ENCODE results near the gene SLAMF9.
A peak's percentile ranks its signal among the peaks of the same experiment; 100 is the strongest.

SLAMF9 gene

DNA sequence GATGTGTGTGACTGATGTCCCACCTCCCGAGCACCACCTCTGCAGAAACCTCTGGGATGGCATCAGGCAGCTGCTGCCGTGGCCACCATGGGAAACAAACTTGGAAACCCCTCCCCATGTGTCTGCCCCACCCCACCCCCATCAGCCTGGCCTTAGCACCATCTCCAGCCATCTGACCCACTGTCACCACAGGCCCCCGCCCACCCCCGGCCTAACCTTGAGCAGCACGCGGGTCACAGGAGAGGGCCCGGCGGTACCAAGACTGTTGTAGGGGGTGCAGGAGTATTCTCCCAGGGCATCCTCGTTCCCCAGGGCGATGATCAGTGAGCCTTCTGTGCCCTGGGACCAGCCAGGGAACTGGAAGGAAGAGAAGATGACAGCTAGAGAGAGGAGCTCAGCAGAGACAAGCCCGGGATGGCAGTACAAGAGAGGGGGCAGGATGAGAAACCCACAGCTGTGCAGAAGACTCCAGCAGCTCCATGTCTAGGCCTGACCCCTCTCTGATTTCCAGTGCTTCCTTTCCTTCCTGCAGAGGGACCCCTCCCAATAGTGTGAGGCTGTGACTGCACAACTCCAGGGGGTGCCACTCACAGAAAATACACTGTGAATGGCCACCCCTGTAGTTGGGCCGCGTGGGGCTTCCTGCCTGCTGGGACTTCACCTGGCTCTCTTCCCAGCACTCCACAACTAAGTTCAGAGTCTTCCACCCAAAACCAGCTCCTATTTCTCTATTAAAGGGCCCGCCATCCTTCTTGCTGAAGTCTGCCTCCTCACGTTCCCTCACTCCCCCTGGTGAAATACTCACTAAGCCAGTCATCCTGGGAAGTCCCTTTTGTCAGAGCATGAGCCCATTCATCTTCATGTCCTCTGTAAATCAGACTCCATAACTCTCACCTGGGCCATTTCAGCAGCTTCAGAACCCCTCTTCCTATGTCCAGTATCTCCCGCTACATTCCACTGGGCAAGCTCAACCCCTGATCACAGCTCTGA is 21.4 kb downstream of the SLAMF9 start:
- no peak for DNase-seq (ENCODE audit: low read depth in 2 of 2)

DNA sequence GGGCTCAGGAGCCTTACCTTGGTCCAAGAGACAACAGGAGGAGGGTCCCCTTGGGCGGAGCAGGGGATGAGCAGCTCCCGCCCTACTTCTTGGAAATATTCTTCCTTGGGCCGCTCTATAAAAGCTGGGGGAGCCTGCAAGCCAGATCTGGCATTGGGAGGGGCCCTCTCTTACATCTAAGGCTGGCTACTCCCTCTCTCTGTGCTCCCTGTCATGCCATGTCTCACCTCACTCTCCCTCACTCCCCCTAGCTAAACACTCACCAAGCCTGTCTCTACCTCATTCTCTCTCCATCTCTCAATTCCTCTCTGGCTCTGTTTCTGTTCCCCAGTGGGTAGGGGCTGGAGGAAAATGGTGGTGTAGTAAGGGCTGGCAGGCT is 22.3 kb downstream of the SLAMF9 start:
- DNase-seq (ENCODE audit: low read depth in 2 of 2): no peak

DNA sequence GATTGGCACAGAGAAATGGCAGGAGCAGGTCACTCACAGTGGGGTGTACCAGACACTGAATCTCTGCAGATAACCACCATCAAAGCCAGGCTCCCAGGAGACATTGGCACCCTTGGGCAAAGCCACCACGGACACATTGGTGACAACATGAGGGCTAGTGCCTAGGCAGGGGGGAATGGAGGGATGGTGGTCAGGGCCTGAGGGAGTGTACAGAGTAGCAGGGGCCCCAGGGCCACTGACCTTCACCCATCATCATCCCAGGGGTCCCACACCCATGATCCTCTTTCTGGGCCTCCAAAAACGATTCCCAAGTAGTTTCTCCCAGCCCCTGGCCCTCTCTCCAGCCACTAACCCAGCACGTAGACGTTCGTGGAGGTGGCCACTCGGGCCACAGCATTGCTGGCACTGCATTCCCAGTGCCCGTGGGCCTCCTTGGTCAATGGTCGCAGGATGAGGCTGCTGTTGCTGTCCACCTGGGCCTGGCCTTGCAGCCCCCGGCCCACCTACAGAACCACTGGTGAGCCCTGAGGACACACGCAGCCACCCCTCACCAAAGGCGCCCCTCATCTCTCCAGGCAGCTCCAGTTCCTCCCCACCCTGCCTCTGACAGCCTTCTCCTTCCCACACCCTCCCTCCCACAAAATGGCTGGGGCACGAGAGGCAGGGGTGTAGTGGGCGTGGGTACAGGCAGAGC is 22.8 kb downstream of the SLAMF9 start:
- DNase-seq (ENCODE audit: low read depth in 2 of 2): no peak

GRCh38 chr1:159930634-159931033 is 23.4 kb downstream of the SLAMF9 start:
- no peak for DNase-seq (ENCODE audit: low read depth in 2 of 2)

DNA sequence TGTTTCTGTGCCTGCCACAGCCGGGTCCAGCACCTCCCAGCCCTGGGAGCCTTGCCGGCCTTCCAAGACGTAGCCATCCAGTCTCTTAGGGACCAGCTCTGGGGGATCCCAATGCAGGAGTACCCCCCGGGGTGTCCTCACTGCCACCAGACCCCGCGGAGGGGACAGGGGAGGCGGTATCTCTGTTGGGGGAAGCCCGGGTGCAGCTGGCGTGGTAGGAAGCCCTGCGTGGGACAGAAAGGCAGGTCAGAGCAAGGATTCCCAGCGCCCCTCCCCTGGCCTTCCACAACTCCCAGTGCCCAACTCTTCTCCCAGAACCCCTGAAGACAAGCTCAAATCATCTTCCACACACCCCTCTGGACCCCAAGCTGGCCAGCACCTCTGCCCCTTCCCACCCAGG is 23.8 kb downstream of the SLAMF9 start:
- DNase-seq (ENCODE audit: low read depth in 2 of 2): no peak

- no peak for DNase-seq (ENCODE audit: low read depth in 2 of 2)
Observed at GRCh38 chr1:159929155-159930051, 24.6 kb downstream of the SLAMF9 start.

GRCh38 chr1:159928491-159929050 is 25.5 kb downstream of the SLAMF9 start:
- no peak for DNase-seq (ENCODE audit: low read depth in 2 of 2)

DNA sequence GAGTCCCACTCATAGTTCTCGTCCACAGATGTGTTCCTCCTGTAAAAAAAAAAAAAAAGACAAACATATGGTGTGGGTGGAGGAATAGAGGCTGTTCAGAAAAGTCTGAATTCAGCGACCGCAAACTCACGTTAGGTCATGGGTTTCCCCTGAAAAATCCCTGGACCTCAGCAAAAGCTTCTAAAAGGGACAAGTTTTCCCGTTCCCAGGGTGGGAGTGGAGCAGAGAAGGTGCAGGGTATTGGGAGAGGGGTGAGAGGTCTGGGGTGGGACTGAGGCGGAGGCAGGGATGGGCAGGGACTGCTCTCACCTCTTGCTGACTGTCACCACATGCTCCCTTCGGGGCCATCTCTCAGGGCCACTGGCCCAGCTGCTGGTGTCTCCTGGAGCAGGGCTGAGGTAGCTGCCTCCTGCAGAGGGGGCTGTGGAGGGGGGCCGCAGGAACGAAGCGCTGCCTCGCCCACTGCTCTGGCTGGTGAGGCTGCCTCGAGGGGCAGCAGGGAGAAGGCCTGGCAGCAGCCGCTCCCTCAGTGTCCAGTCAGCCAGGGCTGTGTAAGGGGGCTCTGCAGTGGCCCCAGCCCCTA is 26.1 kb downstream of the SLAMF9 start:
- no peak for DNase-seq (ENCODE audit: low read depth in 2 of 2)

DNA sequence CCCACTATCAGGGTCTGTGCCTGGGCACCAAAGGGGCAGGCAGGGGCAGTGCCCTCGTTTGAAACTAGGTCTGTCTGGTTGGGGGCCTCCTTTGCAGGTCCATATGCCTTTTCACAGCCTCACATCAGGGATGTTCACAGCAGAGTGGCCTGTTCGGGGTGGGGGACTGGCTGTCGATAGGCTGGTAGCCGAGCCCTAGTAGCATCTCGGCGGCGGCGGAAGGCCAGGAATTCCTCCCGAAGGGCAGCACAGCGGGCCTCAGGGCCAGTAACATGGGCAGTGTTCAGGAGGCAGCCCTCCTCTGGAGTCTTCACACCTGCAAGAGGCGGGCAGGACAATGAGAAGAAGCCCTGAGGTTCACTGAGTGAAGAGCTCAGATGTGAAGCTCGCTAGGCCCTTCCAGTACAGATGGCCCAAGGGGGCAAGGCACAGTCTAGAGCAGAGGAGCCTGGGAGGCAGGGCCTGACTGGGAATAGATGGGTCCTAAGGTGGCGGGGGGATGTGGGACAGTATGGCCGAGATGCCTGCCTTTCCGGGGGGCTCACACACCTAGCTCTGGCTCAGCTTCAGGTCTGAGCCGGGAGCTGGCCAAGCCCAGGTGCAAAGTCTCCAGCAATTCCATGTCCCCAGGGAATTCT is 26.7 kb downstream of the SLAMF9 start:
- DNase-seq (ENCODE audit: low read depth in 2 of 2): no peak

DNA sequence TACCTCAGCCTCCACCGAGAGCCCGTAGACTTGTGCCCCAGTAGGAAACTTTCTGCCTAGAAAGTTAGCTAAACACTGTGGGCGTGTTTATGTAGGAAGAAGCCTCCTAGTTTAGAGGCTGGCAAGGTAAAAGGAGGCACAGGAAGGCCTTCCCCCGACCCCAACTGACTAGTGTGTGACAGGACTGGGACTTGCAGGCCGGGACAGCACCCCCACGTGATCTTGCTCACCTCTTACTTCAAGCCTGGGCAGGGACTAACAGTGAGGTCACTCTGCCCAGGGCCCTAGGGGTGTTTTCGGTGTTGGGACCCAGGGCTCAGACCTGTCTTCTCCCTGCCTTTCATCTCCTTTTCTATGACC is 28.3 kb downstream of the SLAMF9 start:
- no peak for DNase-seq (ENCODE audit: low read depth in 2 of 2)

GRCh38 chr1:159924791-159925718 is 29.0 kb downstream of the SLAMF9 start, which contains the start of gene TAGLN2:
Gene TAGLN2, minus strand, starts transcription at chr1:159925507. Its CDS starts 4,998 bp downstream, at chr1:159920509.
- peak; percentile 83 to 89 for DNase-seq (ENCODE audit: low read depth in 2 of 2)

DNA sequence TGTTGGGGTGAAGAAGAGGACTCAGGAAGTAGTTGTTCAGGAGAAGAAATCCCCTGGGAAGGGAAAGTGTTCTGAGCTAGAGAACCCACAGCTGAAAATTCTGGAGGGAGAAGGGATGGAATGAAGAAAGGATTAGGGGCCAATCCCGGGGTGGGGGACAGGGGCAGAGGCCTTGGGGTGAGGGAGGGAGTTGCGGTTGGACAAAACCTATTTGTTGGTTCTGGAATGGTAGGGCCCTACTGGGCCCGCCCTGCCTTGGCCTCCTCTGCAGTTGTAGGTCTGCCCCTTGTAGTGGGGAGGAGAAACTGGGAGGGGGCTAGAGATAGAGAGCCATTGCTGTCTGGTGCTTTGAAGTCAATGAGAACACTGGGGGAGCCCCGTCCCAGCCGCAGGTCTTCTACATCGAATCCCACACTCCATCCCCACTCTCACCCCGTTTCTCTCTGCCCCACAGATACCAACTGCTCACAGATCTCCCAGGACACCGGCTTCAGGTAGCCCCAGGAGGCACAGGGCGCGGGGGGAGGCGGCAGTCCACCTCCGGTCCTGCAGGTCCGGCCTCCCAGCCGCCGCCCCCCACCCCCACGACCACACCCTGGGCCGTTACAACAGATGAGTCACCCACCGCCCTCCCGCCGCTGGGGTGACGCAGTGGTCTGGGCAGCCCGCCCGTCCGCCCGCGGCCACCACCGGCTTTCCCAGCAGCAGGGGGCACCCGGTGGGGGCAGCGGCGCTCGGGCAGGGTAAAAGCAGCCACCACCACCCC is 29.8 kb downstream of the SLAMF9 start:
- DNase-seq (ENCODE audit: low read depth in 2 of 2): peak in 1 of 2 experiments; percentile 52

DNA sequence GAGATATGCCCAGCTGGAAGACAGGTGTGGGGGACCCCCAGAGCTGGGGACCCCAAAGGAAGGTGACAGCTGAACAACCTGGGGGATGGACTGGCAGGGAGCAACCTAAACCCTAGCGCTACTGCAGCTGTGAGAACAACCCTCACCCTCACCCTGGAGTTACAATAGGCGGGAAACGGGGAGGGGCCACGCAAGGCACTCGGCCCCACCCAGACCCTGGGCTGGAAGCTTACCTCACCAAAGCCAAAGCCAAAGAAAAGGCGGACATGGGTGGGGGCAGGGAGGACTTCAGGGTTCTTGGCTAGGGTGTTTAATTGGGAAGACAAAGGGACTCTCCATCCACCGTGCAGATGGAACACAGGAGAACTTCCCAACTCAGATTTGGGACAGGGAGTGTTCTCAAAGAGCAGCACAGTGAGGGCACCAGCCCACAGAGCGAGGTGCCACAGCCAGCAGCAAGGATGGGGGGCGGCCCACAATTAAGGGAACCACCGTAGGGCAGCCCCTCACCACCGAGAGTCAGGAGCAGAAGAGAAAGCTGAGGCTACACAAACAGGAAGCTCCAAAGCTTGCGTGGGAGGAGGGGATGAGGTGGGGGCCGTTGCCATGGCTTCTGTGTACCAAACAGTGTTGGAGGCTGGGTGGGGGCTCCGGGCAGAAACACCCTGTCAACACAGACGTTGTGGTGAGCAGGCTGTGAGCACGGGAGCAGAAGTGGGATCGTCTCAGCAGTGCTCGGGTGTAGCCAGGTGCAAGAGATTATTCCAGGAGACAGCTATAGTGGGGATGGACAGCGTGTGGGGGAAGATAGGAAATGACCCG is 30.6 kb downstream of the SLAMF9 start:
- DNase-seq (ENCODE audit: low read depth in 2 of 2): peak; percentile 56 to 62

DNA sequence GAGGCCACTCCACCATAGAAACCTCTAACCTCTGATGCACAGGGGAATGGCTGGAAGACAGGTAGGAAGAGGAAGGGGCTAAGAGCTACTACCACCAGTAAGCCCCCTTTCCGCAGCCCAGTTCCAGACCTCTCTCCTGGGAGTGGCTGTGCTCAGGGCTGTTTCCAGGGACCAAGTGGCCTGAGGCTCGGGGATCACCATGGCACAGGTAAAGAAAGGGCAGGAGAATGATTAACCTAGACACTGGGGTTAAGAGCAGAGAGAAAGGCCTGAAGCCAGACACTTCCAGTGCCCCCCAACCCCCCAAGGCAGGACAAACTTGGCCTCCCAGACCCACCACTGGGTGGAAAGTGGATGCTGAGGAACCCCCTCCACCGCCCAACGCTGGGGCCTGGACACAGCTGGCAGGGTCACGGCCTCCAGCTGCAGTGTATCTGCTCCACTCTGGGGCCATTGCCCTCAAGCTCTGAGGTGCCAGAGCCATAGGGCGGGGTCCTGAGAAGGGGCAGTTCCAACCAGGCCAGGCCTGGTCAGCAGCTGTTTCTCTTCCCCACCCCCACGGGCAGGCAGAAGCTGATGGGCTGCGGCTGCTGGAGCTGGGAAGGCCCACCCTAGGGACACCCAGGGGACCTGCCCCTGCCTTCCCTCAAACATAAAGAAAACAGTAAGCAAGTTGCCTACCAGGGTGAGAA is 31.4 kb downstream of the SLAMF9 start:
- no peak for DNase-seq (ENCODE audit: low read depth in 2 of 2)

DNA sequence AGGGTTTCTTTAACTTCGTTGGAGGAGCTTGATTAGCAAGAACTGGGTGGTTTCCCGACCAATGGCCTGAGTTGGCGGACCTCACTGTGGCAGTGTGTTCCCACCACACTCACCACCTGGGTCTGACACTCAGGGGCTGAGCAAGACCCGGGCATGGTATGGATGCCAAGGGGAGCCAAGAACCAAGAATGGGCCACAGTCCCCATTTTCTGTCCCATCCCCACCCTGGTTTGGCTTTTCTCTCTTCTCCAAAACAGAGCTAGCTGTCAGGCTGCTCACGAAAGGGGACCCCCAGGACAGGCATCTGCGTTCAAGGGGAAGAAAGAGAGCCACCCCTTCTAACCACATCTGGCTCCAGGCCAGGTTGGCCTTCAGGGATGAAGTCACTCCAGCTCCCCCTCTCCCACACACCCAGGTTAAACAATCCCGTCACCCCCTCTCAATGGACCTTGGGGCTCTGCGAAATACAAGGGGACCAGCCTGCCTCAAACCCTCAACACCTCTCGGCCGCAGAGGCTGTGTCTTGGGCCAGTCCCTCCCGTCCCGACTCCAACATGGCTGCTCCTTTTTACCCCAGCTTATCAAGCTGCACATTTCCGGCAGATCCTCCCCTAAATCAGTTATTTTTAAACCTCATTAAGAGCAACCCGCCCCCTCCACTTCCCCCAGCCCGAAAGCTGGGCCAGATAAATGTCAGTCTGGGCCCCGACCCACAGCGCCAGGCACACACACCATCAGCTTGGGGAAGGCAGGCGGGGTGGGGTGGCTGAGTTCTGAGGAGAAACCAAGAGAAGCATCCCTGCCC is 32.1 kb downstream of the SLAMF9 start:
- DNase-seq (ENCODE audit: low read depth in 2 of 2): no peak

DNA sequence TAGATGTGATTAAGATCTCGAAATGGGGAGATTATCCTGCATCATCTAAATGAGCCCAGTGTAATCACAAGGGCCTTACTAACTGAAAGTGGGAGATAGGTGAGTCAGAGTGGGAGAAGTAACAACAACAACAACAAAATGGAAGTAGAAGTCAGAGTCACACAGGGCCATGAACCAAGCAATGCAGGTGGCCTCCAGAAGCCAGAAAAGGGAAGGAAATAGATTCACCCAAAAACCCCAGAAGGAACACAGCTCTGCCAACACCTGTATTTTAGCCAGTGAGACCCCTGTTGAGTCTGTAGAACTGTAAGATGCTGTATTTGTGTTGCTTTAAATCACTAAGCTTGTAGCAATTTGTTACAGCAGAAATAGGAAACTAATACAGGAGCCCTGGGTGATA is 32.8 kb downstream of the SLAMF9 start:
- no peak for DNase-seq (ENCODE audit: low read depth in 2 of 2)

All from stimulated activated CD4-positive, alpha-beta T cell treated with anti-CD3 and anti-CD28 coated beads, Interleukin-12 subunit alpha, Interleukin-12 subunit beta, amount 100 ng/mL, for 24 hours (primary cell).